HUES6 (cell line): Measurements from ENCODE around the gene COMMD8.

Source experiments
- H3K27ac ChIP-seq: 2 replicates; pipeline ENCODE4 v1.7.0; 2013; ENCODE audit warnings: low read depth, mild to moderate bottlenecking, low read length, inconsistent platforms
- H3K27me3 ChIP-seq: 2 replicates; pipeline ENCODE4 v1.6.1; 2013; ENCODE audit warnings: low read length; ENCODE audit not compliant: control insufficient read depth, insufficient read depth
- H3K36me3 ChIP-seq: 2 replicates; pipeline ENCODE4 v1.6.1; 2013; ENCODE audit warnings: low read length; ENCODE audit not compliant: control insufficient read depth, insufficient read depth
- H3K4me1 ChIP-seq: 2 replicates; pipeline ENCODE4 v1.6.1; 2013; ENCODE audit warnings: low read length; ENCODE audit not compliant: control insufficient read depth, insufficient read depth
- H3K4me3 ChIP-seq: 2 replicates; pipeline ENCODE4 v1.5.1; 2013; ENCODE audit warnings: low read depth, low read length
- H3K9ac ChIP-seq: one replicate; pipeline ENCODE4 v1.6.1; 2013; ENCODE audit warnings: mild to moderate bottlenecking, low read length
- H3K9me3 ChIP-seq: 2 replicates; pipeline ENCODE4 v1.6.1; 2013; ENCODE audit warnings: low read depth, low read length; ENCODE audit not compliant: control insufficient read depth, insufficient read depth

The COMMD8 gene

DNA sequence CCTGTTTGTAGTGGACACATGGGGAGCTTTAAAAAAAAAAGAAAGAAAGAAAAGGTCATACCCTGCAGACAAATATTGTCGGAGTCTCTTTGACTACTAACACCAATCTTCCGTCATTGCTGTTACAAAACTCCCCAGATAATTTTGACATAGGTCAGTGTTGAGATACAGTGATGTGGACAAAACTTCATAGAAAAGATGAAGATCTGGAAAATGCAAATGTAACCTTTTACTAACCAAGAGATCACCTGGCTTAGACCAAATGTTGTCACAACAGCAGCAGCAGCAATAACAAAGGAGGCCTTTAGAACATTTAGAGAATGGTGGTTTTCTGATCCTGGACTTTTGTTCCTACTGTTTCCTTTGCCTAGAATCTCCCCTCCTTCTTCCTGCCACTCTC lies 8.1 kb upstream of the COMMD8 start:
- H3K27me3 ChIP-seq = no peaks in the 10 kb centered on the region
- no peak overlapping the region for H3K9ac ChIP-seq
- no peaks in the 10 kb centered on the region for H3K9me3 ChIP-seq
- no peak overlapping the region for H3K4me3 ChIP-seq
- H3K36me3 ChIP-seq = no peaks in the 10 kb centered on the region
- no peaks in the 10 kb centered on the region for H3K4me1 ChIP-seq
- H3K27ac ChIP-seq = no peak overlapping the region

DNA sequence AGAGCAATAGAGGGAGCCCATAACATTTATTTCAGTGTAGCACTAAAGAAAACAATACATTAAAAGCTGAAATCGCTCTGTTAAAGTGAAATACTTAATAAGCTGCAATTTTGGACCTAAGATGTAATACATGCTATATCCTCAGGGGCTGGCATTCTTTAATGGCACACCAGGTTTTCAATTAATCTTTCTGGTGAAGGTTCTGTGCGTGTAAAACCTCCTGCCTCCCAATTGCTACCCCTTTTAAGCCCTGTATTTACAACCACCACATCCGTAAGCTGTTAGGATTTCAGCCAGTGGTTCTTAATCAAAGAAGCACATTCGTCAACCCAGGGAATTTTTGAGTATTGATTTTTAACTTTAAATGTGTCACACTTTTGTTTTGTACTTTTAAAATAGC lies 7.6 kb upstream of the COMMD8 start:
- Histone ChIP-seq H3K4me3 (no peak overlapping the region), H3K4me1 (no peaks in the 10 kb centered on the region), H3K27ac (no peak overlapping the region), H3K9ac (no peak overlapping the region), H3K9me3 (no peaks in the 10 kb centered on the region), H3K27me3 (no peaks in the 10 kb centered on the region), H3K36me3 (no peaks in the 10 kb centered on the region)

DNA sequence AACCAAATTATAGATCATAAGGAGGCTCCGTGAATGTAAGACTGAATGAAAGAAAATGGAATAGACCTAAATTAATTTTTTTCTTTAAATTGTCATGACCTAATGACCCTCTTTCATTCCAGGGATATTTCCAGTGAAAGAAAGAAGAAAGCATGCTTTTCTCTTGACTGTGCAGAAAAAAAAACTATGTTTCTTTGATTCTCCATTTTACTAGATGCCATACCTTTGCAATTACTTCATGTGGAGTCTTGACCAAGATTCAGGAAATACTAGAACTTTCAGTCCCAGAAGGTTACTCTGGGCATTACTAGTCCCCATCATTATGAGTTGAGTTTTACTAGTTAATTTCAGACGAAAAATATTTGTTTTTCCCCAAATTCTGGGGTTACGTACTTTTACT lies 6.4 kb upstream of the COMMD8 start:
- Histone ChIP-seq H3K4me3 (no peak overlapping the region), H3K9ac (no peak overlapping the region), H3K27ac (no peak overlapping the region), H3K27me3 (no peaks in the 10 kb centered on the region), H3K36me3 (no peaks in the 10 kb centered on the region), H3K4me1 (no peaks in the 10 kb centered on the region), H3K9me3 (no peaks in the 10 kb centered on the region)

DNA sequence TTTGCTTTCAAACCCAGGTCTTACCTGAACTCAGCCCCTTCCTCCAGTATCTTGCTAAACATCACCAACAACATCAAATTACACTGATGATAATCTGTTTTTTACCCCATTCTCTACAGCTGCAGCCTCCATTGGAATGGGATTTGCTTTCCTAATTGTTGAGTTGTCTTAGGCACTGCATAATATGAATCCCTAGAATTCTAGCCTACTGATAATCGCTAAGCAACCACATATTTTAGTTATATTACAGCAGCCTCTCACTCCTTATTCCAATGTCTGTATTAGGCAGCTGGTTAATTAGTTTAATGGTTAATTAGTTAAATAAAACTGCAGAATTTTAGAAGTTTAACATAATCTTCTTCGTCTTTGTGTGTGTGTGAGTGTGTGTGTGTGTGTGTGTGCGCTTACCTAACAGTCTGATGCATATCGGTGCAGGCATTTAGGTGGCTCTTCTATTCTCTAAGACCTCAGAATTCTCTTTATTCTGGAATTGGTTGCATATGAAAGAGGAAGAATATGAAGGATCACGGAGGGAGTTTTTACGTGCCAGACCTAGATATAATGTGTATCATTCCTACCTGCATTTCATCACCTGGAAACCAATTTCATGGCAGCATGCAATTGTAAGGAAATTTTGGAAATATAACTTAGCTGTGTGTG lies 5.3 kb upstream of the COMMD8 start:
- Histone ChIP-seq H3K27me3 (no peaks in the 10 kb centered on the region), H3K36me3 (no peaks in the 10 kb centered on the region), H3K4me3 (no peak overlapping the region), H3K9me3 (no peaks in the 10 kb centered on the region), H3K27ac (no peak overlapping the region), H3K4me1 (no peaks in the 10 kb centered on the region), H3K9ac (no peak overlapping the region)

DNA sequence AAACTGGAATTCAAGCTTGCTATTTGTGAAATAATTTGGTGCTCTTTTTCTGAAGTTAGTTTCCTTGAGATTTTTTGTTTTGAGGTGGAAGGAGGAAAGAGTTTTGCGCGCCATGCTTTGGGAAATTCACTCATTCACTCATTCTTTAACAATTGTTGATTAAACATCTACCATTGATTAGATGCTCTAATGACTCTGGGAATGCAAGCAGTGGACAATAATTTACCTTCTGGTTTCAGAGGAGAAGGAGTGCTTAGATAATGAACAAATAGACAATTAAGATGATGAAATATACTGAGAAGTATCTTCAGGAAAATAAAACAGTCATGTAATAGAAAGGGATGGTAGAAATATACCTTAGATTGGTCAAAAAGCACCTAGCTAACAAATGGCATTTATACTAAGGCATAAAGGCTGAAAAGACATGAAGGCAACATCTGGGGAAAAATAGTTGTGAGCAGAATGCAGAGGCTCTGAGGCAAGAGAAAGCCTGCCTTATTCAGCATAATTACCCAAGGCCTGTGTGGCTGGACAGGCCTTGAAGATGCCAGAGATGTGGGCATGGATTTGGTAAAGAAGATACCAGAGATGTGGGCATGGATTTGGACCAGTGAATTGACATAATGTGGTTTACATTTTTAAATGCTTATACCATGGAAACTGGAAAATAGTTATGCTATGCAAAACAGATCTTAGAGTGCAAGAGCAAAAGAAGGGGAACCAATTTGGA lies 2.7 kb upstream of the COMMD8 start:
- no peaks in the 10 kb centered on the region for H3K27me3 ChIP-seq
- no peaks in the 10 kb centered on the region for H3K9me3 ChIP-seq
- H3K4me3 ChIP-seq = no peak overlapping the region
- no peak overlapping the region for H3K27ac ChIP-seq
- H3K36me3 ChIP-seq = no peaks in the 10 kb centered on the region
- H3K9ac ChIP-seq = no peak overlapping the region
- peaks cover 5% of the 10 kb centered on the region; the same call in 1 of the 2 replicates for H3K4me1 ChIP-seq

DNA sequence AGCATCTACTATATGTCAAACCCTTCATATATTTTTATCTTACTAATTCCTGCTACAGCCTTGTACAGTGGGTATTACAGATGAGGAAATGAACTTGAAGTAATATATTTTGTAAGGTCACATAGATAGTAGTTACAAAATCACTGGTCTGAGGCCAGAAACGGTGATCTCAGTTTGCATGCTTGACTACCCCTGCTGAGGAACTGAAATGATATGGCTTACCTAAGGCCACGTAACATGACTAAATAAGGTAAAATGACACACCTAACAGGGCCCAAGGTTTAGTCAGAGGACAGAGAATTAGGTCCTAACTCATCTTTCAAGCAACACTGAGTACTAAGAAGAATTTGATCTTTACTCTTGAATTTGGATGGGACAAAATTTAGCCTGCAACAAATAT lies 1.5 kb upstream of the COMMD8 start:
- peaks cover 5% of the 10 kb centered on the region; the same call in 1 of the 2 replicates for H3K4me1 ChIP-seq
- H3K9ac ChIP-seq = no peak overlapping the region
- H3K9me3 ChIP-seq = no peaks in the 10 kb centered on the region
- H3K27ac ChIP-seq = no peak overlapping the region
- no peaks in the 10 kb centered on the region for H3K36me3 ChIP-seq
- H3K27me3 ChIP-seq = no peaks in the 10 kb centered on the region
- H3K4me3 ChIP-seq = no peak overlapping the region

DNA sequence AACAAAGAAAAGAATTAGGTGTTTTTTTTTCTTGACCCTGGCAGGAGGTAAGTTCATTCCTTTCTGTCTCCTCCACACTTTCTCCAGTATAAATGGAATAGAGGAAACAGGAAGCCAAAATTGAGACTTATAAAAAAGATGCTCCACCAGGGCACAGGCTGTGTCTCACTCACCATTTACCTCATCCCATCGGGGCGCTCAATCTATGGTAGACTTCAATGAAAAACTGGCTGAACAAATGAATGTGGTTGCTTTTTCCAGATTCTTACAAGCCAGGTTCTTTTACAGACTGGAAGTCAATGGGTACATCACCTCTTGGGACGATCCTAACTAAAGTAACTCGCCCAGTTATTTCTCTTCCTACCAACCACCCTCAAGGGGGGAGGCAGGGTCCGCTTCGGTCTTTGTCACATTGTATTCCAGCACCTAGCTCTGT lies 685 bp downstream of the COMMD8 start:
- peak overlapping the region; percentile 75 for H3K9ac ChIP-seq
- H3K4me1 ChIP-seq = peaks cover 5% of the 10 kb centered on the region; the same call in 1 of the 2 replicates
- H3K27ac ChIP-seq = no peak overlapping the region
- H3K9me3 ChIP-seq = no peaks in the 10 kb centered on the region
- H3K36me3 ChIP-seq = no peaks in the 10 kb centered on the region
- H3K4me3 ChIP-seq = peak overlapping the region; percentile 90
- H3K27me3 ChIP-seq = no peaks in the 10 kb centered on the region

DNA sequence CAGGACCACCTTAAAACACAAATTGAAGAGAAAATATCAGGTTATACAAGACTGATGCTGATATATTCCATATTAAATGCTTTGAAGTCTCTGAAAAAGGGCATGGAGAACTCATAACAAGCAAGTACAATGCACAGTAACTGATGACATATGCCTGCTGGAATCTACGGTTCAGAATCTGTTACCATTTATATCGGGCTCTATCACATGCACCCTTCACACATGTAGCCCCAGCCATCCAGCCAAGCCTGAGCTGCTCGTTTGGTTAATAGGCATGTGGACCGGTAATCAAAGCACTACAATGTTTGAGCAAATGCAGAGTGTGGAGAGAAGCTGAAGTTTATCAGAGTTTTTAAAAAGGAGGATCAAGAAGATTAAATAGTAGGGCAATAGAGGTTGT lies 11.8 kb downstream of the COMMD8 start:
- H3K9ac ChIP-seq = no peak overlapping the region
- no peaks in the 10 kb centered on the region for H3K9me3 ChIP-seq
- no peaks in the 10 kb centered on the region for H3K36me3 ChIP-seq
- no peak overlapping the region for H3K27ac ChIP-seq
- H3K4me1 ChIP-seq = no peaks in the 10 kb centered on the region
- H3K27me3 ChIP-seq = no peaks in the 10 kb centered on the region
- H3K4me3 ChIP-seq = no peak overlapping the region

DNA sequence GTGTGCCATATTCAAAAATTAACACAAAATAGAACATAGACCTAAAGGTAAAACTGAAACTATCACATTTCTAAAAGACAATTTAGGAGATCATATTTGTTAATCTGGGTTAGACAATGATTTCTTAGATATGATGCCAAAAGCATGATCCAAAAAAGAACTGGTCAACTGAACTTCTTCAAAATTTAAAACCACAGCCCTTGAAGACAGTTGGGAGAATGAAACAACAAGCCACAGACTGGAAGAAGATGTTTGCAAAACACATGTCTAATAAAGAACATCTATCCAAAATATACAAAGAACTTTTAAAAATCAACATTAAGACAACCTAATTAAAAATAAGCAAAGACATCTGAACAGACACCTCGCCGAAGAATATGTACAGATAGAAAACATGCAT lies 19.5 kb downstream of the COMMD8 start:
- no peaks in the 10 kb centered on the region for H3K27me3 ChIP-seq
- no peaks in the 10 kb centered on the region for H3K9me3 ChIP-seq
- H3K36me3 ChIP-seq = no peaks in the 10 kb centered on the region
- peaks cover 7% of the 10 kb centered on the region; the same call in 1 of the 2 replicates for H3K4me1 ChIP-seq
- H3K27ac ChIP-seq = no peak overlapping the region
- no peak overlapping the region for H3K4me3 ChIP-seq
- H3K9ac ChIP-seq = no peak overlapping the region

DNA sequence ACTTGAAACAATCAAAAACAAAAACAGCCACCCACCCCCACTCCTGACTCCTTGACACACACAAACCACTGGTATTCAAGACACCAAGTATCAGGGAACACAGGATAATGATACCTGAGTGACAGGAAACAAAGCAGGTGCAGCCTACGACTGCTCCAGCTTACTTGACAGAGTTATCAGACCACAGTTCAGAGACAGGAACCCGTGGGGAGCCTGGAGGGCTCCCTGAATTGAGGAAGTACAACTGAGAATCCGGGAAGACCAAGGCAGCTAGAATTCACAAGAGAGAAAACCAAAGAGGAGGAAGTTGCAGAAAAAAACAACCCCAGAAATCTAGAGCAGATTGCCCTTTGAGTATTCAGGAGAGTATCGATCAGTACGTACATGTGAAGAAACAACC lies 20.5 kb downstream of the COMMD8 start:
- peaks cover 7% of the 10 kb centered on the region; the same call in 1 of the 2 replicates for H3K4me1 ChIP-seq
- no peak overlapping the region for H3K9ac ChIP-seq
- H3K9me3 ChIP-seq = no peaks in the 10 kb centered on the region
- no peaks in the 10 kb centered on the region for H3K36me3 ChIP-seq
- H3K4me3 ChIP-seq = no peak overlapping the region
- H3K27me3 ChIP-seq = no peaks in the 10 kb centered on the region
- H3K27ac ChIP-seq = no peak overlapping the region

DNA sequence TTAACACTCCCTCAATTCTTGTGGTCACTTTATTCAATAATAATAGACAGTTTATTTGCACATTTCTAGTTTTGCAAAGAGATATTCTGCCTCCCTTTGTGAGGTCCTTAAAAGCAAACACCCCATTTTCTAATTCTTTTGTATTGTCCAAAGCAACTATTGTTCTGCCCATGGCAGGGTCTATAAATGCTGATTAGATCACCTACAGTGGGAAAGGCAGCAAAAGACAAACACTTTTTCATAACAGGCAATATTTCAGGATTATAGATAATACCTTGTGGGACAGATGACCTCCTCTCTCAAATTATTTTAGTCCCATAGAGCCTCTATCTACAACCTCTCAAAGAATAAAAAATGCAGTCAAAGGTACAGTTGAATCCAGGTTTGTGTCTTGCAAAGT lies 28.6 kb downstream of the COMMD8 start:
- H3K27me3 ChIP-seq = no peaks in the 10 kb centered on the region
- H3K9me3 ChIP-seq = no peaks in the 10 kb centered on the region
- no peaks in the 10 kb centered on the region for H3K36me3 ChIP-seq
- H3K27ac ChIP-seq = no peak overlapping the region
- H3K4me1 ChIP-seq = peaks cover 7% of the 10 kb centered on the region; the same call in 1 of the 2 replicates
- H3K9ac ChIP-seq = no peak overlapping the region
- H3K4me3 ChIP-seq = no peak overlapping the region
